Memory B cell (primary cell): ENCODE results near the gene ARHGAP42.
"Not testable (repeated sequence)": the region's sequence is repeated elsewhere in the genome, so short reads cannot be mapped to it uniquely, and the experiment has no call there.

ENCODE experiments used
- ATAC-seq: fragments of 150-1000 bp; cut with Tn5 transposase; 2 replicates; pipeline ENCODE4 v1.10.0; 2021; ENCODE audit warnings: low read depth, mild to moderate bottlenecking, moderate library complexity
- DNase-seq, 2 donors: peaks; one replicate each; pipeline ENCODE4 v3.0.0; 2022; ENCODE audit warnings: low spot score in 2 of 2
- H3K27ac Mint-ChIP-seq: one replicate; pipeline ENCODE4 v1.8.0; 2022; ENCODE audit warnings: mild to moderate bottlenecking, moderate library complexity, mixed read lengths
- H3K27me3 Mint-ChIP-seq: one replicate; pipeline ENCODE4 v1.8.0; 2022; ENCODE audit warnings: mixed read lengths
- H3K36me3 Mint-ChIP-seq: one replicate; pipeline ENCODE4 v1.8.0; 2022; ENCODE audit warnings: mild to moderate bottlenecking, mixed read lengths
- H3K4me1 Mint-ChIP-seq: one replicate; pipeline ENCODE4 v1.8.0; 2022; ENCODE audit warnings: mixed read lengths
- H3K4me3 Mint-ChIP-seq: one replicate; pipeline ENCODE4 v1.8.0; 2022; ENCODE audit warnings: mild to moderate bottlenecking, moderate library complexity, mixed read lengths
- H3K9me3 Mint-ChIP-seq: one replicate; pipeline ENCODE4 v1.8.0; 2022; ENCODE audit warnings: mixed read lengths

The ARHGAP42 gene

GRCh38 chr11:100895976-100896375, 208.9 kb downstream of the ARHGAP42 start:
- ATAC-seq, DNase-seq, H3K4me3 Mint-ChIP-seq, H3K27me3 Mint-ChIP-seq, H3K4me1 Mint-ChIP-seq, H3K27ac Mint-ChIP-seq, H3K9me3 Mint-ChIP-seq: not testable (repeated sequence)
- H3K36me3 Mint-ChIP-seq, result peaks cover 10% of the 10 kb centered on the region

GRCh38 chr11:100901471-100901870, 214.4 kb downstream of the ARHGAP42 start:
- not testable (repeated sequence) for H3K9me3 Mint-ChIP-seq, DNase-seq, H3K36me3 Mint-ChIP-seq, H3K4me3 Mint-ChIP-seq, H3K27me3 Mint-ChIP-seq, H3K4me1 Mint-ChIP-seq, ATAC-seq, H3K27ac Mint-ChIP-seq

GRCh38 chr11:100902454-100903141, 215.5 kb downstream of the ARHGAP42 start:
- DNase-seq (no peak), ATAC-seq (no peak)
- Mint-ChIP-seq H3K9me3 (peaks cover 2% of the 10 kb centered on the region), H3K27ac (no peak overlapping the region), H3K27me3 (no peaks in the 10 kb centered on the region), H3K36me3 (peaks cover 12% of the 10 kb centered on the region), H3K4me1 (no peaks in the 10 kb centered on the region), H3K4me3 (no peak overlapping the region)

- ATAC-seq (no peak), DNase-seq (no peak)
- peaks cover 12% of the 10 kb centered on the region for H3K36me3 Mint-ChIP-seq
- H3K27me3 Mint-ChIP-seq, result no peaks in the 10 kb centered on the region
- no peak overlapping the region for H3K27ac Mint-ChIP-seq
- no peak overlapping the region for H3K4me3 Mint-ChIP-seq
- H3K9me3 Mint-ChIP-seq, result peaks cover 2% of the 10 kb centered on the region
- H3K4me1 Mint-ChIP-seq, result no peaks in the 10 kb centered on the region
Observed at GRCh38 chr11:100903284-100903683, 216.2 kb downstream of the ARHGAP42 start.

GRCh38 chr11:100905684-100906083, 218.6 kb downstream of the ARHGAP42 start:
- peaks cover 5% of the 10 kb centered on the region for H3K36me3 Mint-ChIP-seq
- peaks cover 6% of the 10 kb centered on the region for H3K4me1 Mint-ChIP-seq
- DNase-seq (no peak), ATAC-seq (no peak)
- H3K9me3 Mint-ChIP-seq, result no peaks in the 10 kb centered on the region
- no peaks in the 10 kb centered on the region for H3K27me3 Mint-ChIP-seq
- H3K4me3 Mint-ChIP-seq, result no peak overlapping the region
- no peak overlapping the region for H3K27ac Mint-ChIP-seq

- H3K9me3 Mint-ChIP-seq, result no peaks in the 10 kb centered on the region
- H3K4me1 Mint-ChIP-seq, result peaks cover 9% of the 10 kb centered on the region
- ATAC-seq (no peak), DNase-seq (no peak)
- no peak overlapping the region for H3K27ac Mint-ChIP-seq
- H3K27me3 Mint-ChIP-seq, result no peaks in the 10 kb centered on the region
- H3K4me3 Mint-ChIP-seq, result no peak overlapping the region
- peaks cover 3% of the 10 kb centered on the region for H3K36me3 Mint-ChIP-seq
Observed at GRCh38 chr11:100908746-100909145, 221.7 kb downstream of the ARHGAP42 start.

GRCh38 chr11:100910808-100911207, 223.7 kb downstream of the ARHGAP42 start:
- H3K27ac Mint-ChIP-seq, result no peak overlapping the region
- peaks cover 7% of the 10 kb centered on the region for H3K36me3 Mint-ChIP-seq
- peaks cover 9% of the 10 kb centered on the region for H3K4me1 Mint-ChIP-seq
- H3K4me3 Mint-ChIP-seq, result no peak overlapping the region
- ATAC-seq (peak; percentile 74), DNase-seq (no peak)
- H3K9me3 Mint-ChIP-seq, result no peaks in the 10 kb centered on the region
- H3K27me3 Mint-ChIP-seq, result no peaks in the 10 kb centered on the region

GRCh38 chr11:100914415-100915110, 227.5 kb downstream of the ARHGAP42 start:
- no peak for ATAC-seq
- Mint-ChIP-seq H3K9me3 (no peaks in the 10 kb centered on the region), H3K36me3 (peaks cover 4% of the 10 kb centered on the region), H3K4me3 (no peak overlapping the region), H3K4me1 (peaks cover 7% of the 10 kb centered on the region), H3K27ac (no peak overlapping the region), H3K27me3 (no peaks in the 10 kb centered on the region)
- no peak for DNase-seq

- Mint-ChIP-seq H3K4me1 (no peaks in the 10 kb centered on the region), H3K36me3 (peaks cover 4% of the 10 kb centered on the region)
- DNase-seq, result no peak
Observed at GRCh38 chr11:100918551-100919500, 231.7 kb downstream of the ARHGAP42 start.

GRCh38 chr11:100920593-100920992, 233.5 kb downstream of the ARHGAP42 start:
- no peaks in the 10 kb centered on the region for H3K36me3 Mint-ChIP-seq
- ATAC-seq (no peak), DNase-seq (no peak)
- no peak overlapping the region for H3K27ac Mint-ChIP-seq
- H3K9me3 Mint-ChIP-seq, result no peaks in the 10 kb centered on the region
- peaks cover under 1% of the 10 kb centered on the region for H3K4me1 Mint-ChIP-seq
- no peak overlapping the region for H3K4me3 Mint-ChIP-seq
- H3K27me3 Mint-ChIP-seq, result no peaks in the 10 kb centered on the region

More at GRCh38 chr11:100918551-100919500, 231.7 kb downstream of the ARHGAP42 start:
- no peak overlapping the region for H3K27ac Mint-ChIP-seq
- H3K27me3 Mint-ChIP-seq, result no peaks in the 10 kb centered on the region
- no peaks in the 10 kb centered on the region for H3K9me3 Mint-ChIP-seq
- no peak overlapping the region for H3K4me3 Mint-ChIP-seq
- no peak for ATAC-seq

GRCh38 chr11:100922121-100922520, 235.0 kb downstream of the ARHGAP42 start:
- Mint-ChIP-seq H3K27ac (no peak overlapping the region), H3K4me3 (no peak overlapping the region), H3K36me3 (no peaks in the 10 kb centered on the region), H3K4me1 (peaks cover 5% of the 10 kb centered on the region), H3K9me3 (no peaks in the 10 kb centered on the region), H3K27me3 (no peaks in the 10 kb centered on the region)
- DNase-seq, result no peak
- no peak for ATAC-seq

GRCh38 chr11:100923555-100923954, 236.5 kb downstream of the ARHGAP42 start:
- Mint-ChIP-seq H3K27me3 (no peaks in the 10 kb centered on the region), H3K9me3 (no peaks in the 10 kb centered on the region), H3K27ac (no peak overlapping the region), H3K36me3 (peaks cover 2% of the 10 kb centered on the region), H3K4me3 (no peak overlapping the region), H3K4me1 (peaks cover 5% of the 10 kb centered on the region)
- ATAC-seq (no peak), DNase-seq (no peak)

GRCh38 chr11:100925935-100926334, 238.8 kb downstream of the ARHGAP42 start:
- peaks cover 2% of the 10 kb centered on the region for H3K36me3 Mint-ChIP-seq
- ATAC-seq (no peak), DNase-seq (no peak)
- peaks cover 5% of the 10 kb centered on the region for H3K4me1 Mint-ChIP-seq
- no peaks in the 10 kb centered on the region for H3K9me3 Mint-ChIP-seq
- no peaks in the 10 kb centered on the region for H3K27me3 Mint-ChIP-seq
- peak overlapping the region; percentile 45 for H3K27ac Mint-ChIP-seq
- H3K4me3 Mint-ChIP-seq, result no peak overlapping the region

- no peaks in the 10 kb centered on the region for H3K9me3 Mint-ChIP-seq
- H3K36me3 Mint-ChIP-seq, result peaks cover 2% of the 10 kb centered on the region
- peaks cover 8% of the 10 kb centered on the region for H3K4me1 Mint-ChIP-seq
- H3K27ac Mint-ChIP-seq, result no peak overlapping the region
- no peaks in the 10 kb centered on the region for H3K27me3 Mint-ChIP-seq
- H3K4me3 Mint-ChIP-seq, result no peak overlapping the region
- ATAC-seq (no peak), DNase-seq (no peak)
Observed at GRCh38 chr11:100927579-100927978, 240.5 kb downstream of the ARHGAP42 start.
